A549 (cell line): ENCODE measurements around the gene ENTPD2. TPM values are rescaled to one million over a fixed set of nuclear protein-coding genes. Genes with fewer than 3 reads are reported as not detected.

Source experiments
- ATAC-seq, 2 experiments: fragments of 200-7000 bp in 1 of 2; fragments of >200 bp in 1 of 2; cut with Nextera tagmentation in 1 of 2; cut with Tn5 transposase in 1 of 2; 3 replicates each; pipeline versions ENCODE4 v1.8.0 to v1.9.1; 2018 to 2020; ENCODE audit warnings: mild to moderate bottlenecking in 1 of 2, moderate library complexity in 1 of 2
- CTCF ChIA-PET: fragments of 300-600 bp; sonication (Branson Sonifier 250); formaldehyde crosslinking; extraction: SDS; loops from one replicate; lab custom pipeline; 2021; ENCODE audit warnings: antibody characterized with exemption, inconsistent platforms; lab: Yijun Ruan, JAX
- POLR2A ChIA-PET: fragments of 350-600 bp; formaldehyde crosslinking; extraction: SDS; loops from one replicate; lab custom pipeline; 2021; ENCODE audit warnings: antibody characterized with exemption, inconsistent platforms; lab: Yijun Ruan, JAX
- DNase-seq, 2 experiments: peaks; one replicate each; pipeline versions ENCODE4 v3.0.0 to v3.0.0-alpha.2; 2011 to 2016; ENCODE audit warnings: low read depth in 1 of 2, low spot score in 1 of 2
- FAIRE-seq: peaks from 2 replicates; lab custom pipeline; 2011; peaks lifted over from hg19 to GRCh38; lab: Jason Lieb, UNC
- H3K27ac ChIP-seq, 2 experiments: fragments of >200 bp; sonication (Bioruptor Twin); formaldehyde crosslinking; 3 replicates each; pipeline ENCODE4 v1.5.1; 2016 to 2017
- H3K4me1 ChIP-seq: fragments of >200 bp; sonication (Bioruptor Twin); formaldehyde crosslinking; 3 replicates; pipeline ENCODE4 v1.6.1; 2016
- H3K4me2 ChIP-seq: fragments of >200 bp; sonication (Bioruptor Twin); formaldehyde crosslinking; 3 replicates; pipeline ENCODE4 v1.6.1; 2016
- H3K4me3 ChIP-seq: fragments of >200 bp; sonication (Bioruptor Twin); formaldehyde crosslinking; 3 replicates; pipeline ENCODE4 v1.5.1; 2016
- H3K9me3 ChIP-seq: fragments of >200 bp; sonication (Bioruptor Twin); formaldehyde crosslinking; 3 replicates; pipeline ENCODE4 v1.6.1; 2016
- BHLHE40 ChIP-seq: IDR thresholded peaks from 2 replicates; pipeline ENCODE4 v1.6.1; 2012; ENCODE audit warnings: low read depth, low read length, inconsistent platforms
- CEBPB ChIP-seq, 2 experiments: fragments of >200 bp in 1 of 2; sonication (Bioruptor Twin) in 1 of 2; formaldehyde crosslinking in 1 of 2; IDR thresholded peaks; 2 replicates each; pipeline ENCODE4 v1.6.1; 2012 to 2016
- ELK1 ChIP-seq: fragments of 150-350 bp; IDR thresholded peaks from 2 replicates; pipeline ENCODE4 v1.6.1; 2014; ENCODE audit warnings: low read depth, mild to moderate bottlenecking, low read length
- EP300 ChIP-seq, 2 experiments: fragments of >200 bp; sonication (Bioruptor Twin); formaldehyde crosslinking; IDR thresholded peaks; 2 replicates in 1 of 2; 3 replicates in 1 of 2; pipeline ENCODE4 v1.6.1; 2016 to 2017
- HDAC2 ChIP-seq: fragments of 200-600 bp; sonication (generic); IDR thresholded peaks from 2 replicates; pipeline ENCODE4 v1.6.1; 2016
- HES2 ChIP-seq: fragments of >200 bp; sonication (Bioruptor Twin); formaldehyde crosslinking; IDR thresholded peaks from 2 replicates; pipeline ENCODE4 v1.6.1; 2016
- KDM1A ChIP-seq: fragments of 200-600 bp; sonication (generic); IDR thresholded peaks from 2 replicates; pipeline ENCODE4 v1.6.1; 2016; ENCODE audit warnings: low read depth, mild to moderate bottlenecking
- KDM5A ChIP-seq: fragments of 200-600 bp; sonication (generic); IDR thresholded peaks from 2 replicates; pipeline ENCODE4 v1.6.1; 2016; ENCODE audit warnings: antibody characterized with exemption, mild to moderate bottlenecking
- MYC ChIP-seq: IDR thresholded peaks from 2 replicates; pipeline ENCODE4 v1.6.1; 2012; ENCODE audit warnings: mild to moderate bottlenecking, inconsistent platforms, low read length, improper control_type of control experiment, borderline replicate concordance
- POLR2A ChIP-seq: IDR thresholded peaks from 2 replicates; pipeline ENCODE4 v1.6.1; 2012; ENCODE audit warnings: mild to moderate bottlenecking, low read length
- RAD21 ChIP-seq, 2 experiments: fragments of >200 bp in 1 of 2; sonication (Bioruptor Twin) in 1 of 2; formaldehyde crosslinking in 1 of 2; IDR thresholded peaks in 1 of 2; conservative IDR thresholded peaks in 1 of 2; 2 replicates in 1 of 2; 3 replicates in 1 of 2; pipeline ENCODE4 v1.6.1; 2012 to 2018; ENCODE audit warnings: inconsistent platforms in 1 of 2
- SMC3 ChIP-seq: fragments of >200 bp; sonication (Bioruptor Twin); formaldehyde crosslinking; IDR thresholded peaks from 3 replicates; pipeline ENCODE4 v1.6.1; 2018; ENCODE audit warnings: inconsistent platforms
- TP53 ChIP-seq: fragments of 250-450 bp; sonication (Bioruptor Pico); IDR thresholded peaks from 2 replicates; pipeline ENCODE4 v1.5.0; 2021; ENCODE audit warnings: mild to moderate bottlenecking, moderate library complexity
- ZC3H11A ChIP-seq: fragments of 450-650 bp; IDR thresholded peaks from 2 replicates; pipeline ENCODE4 v1.6.1; 2014; ENCODE audit warnings: antibody characterized with exemption, mild to moderate bottlenecking
- ZNF302 ChIP-seq: fragments of 250-450 bp; sonication (Bioruptor Pico); IDR thresholded peaks from 2 replicates; pipeline ENCODE4 v1.9.0; 2021; ENCODE audit warnings: inconsistent platforms, mild to moderate bottlenecking, moderate library complexity
- ZSCAN20 ChIP-seq: fragments of 250-450 bp; sonication (Bioruptor Pico); IDR thresholded peaks from 2 replicates; pipeline ENCODE4 v1.8.0; 2022; ENCODE audit warnings: mild to moderate bottlenecking, moderate library complexity
- WGBS: methylation state at CpG from one replicate; pipeline ENCODE4 v1.1.6; 2017; ENCODE audit errors: missing lambda C conversion rate; 5-methylcytosine and 5-hydroxymethylcytosine counted together
- polyA minus RNA-seq: library from RNA; depleted of rRNA, polyadenylated mRNA; stranded (reverse); fragments of >200 nt; gene quantifications from 2 replicates; pipeline ENCODE4 v1.2.3, GENCODE V29; 2011; rRNA and poly(A)+ RNA removed
- polyA plus RNA-seq, 4 experiments: library from polyadenylated mRNA; depleted of rRNA in 3 of 4; stranded (reverse); fragments of >200 nt; fragmentation: RNase III in 1 of 4; extraction: RNeasy Plus Mini Kit Qiagen cat#74134 plus additional on column Dnase treatment in 1 of 4; gene quantifications; 2 replicates in 3 of 4; 3 replicates in 1 of 4; pipeline ENCODE4 v1.2.3, GENCODE V29; 2011 to 2017

ENTPD2 gene
- polyA plus RNA-seq (2011; rRNA removed) (0.75 and 2.3 TPM in 2 replicates), polyA plus RNA-seq (2017; fragmentation: RNase III; extraction: RNeasy Plus Mini Kit Qiagen cat#74134 plus additional on column Dnase treatment) (0.71 to 1.2 TPM (median 1.1 TPM) in 3 replicates), polyA minus RNA-seq (1.4 and 1.9 TPM in 2 replicates)
- 0.65 and 0.83 TPM in 2 replicates for polyA plus RNA-seq (2012; cell fraction: cytosol; rRNA removed)
- 2.2 and 3.4 TPM in 2 replicates for polyA plus RNA-seq (2012; cell fraction: nucleus; rRNA removed)

GRCh38 chr9:137053944-137054931, at the start of gene ENTPD2:
Gene ENTPD2, minus strand, starts transcription at chr9:137054061. Its CDS starts 64 bp downstream, at chr9:137053997.
- Histone ChIP-seq H3K4me1 (peaks cover 56% of the 10 kb centered on the region), H3K4me3 (peak within 1 kb of the TSS; percentile 59), H3K4me2 (peak within 1 kb of the TSS; percentile 99)
- DNase-seq (no peak), ATAC-seq (peak; percentile 8 to 10; a peak in 3 of 6 replicates)
- 86% methylated on average over 24 of the region's 90 CpGs for WGBS
- CTCF ChIA-PET = interaction anchor here (1.1 to 19.2 kb wide), 7 partner anchors 1 to 182 kb away, joined by 3 to 656 read pairs (median 14); partner anchors contain the start of genes ABCA2, ENTPD2, NPDC1 and SAPCD2
- TF ChIP-seq ELK1 (no peak), TP53 (no peak), KDM1A (no peak), EP300 (IDR thresholded peaks at IDR 0.05) (no peak), RAD21 (conservative IDR thresholded peaks at IDR 0.05 in 1 of 2, IDR thresholded peaks at IDR 0.05 in 1 of 2) (no peak)
- TF ChIP-seq, all 56 proteins: peak for 0
- POLR2A ChIA-PET = no interaction called here
- no peak for FAIRE-seq
- no peaks in the 10 kb centered on the region for H3K9me3 ChIP-seq
- H3K27ac ChIP-seq = peak within 1 kb of the TSS; percentile 79 to 88

GRCh38 chr9:137103206-137103999, 49.5 kb upstream of the ENTPD2 start:
- Histone ChIP-seq H3K4me3 (no peak overlapping the region), H3K9me3 (peaks cover 7% of the 10 kb centered on the region), H3K4me1 (no peaks in the 10 kb centered on the region), H3K27ac (no peak overlapping the region), H3K4me2 (no peak overlapping the region)
- TF ChIP-seq ZSCAN20 (no peak), HES2 (no peak), CEBPB (IDR thresholded peaks at IDR 0.05) (no peak), BHLHE40 (no peak), MYC (no peak), ZC3H11A (no peak), POLR2A (no peak), EP300 (IDR thresholded peaks at IDR 0.05) (no peak), SMC3 (no peak), ZNF302 (CRISPR knock-in tag) (no peak)
- CTCF ChIA-PET = interaction anchor here (0.6 to 2.5 kb wide), 2 partner anchors 36 to 187 kb away, joined by 4 to 11 read pairs; no protein-coding TSS in a partner anchor
- POLR2A ChIA-PET = interaction anchor here (0.7 to 1.6 kb wide), 2 partner anchors 17 to 68 kb away, joined by 4 read pairs; partner anchors contain the start of gene MAN1B1
- ATAC-seq (no peak), FAIRE-seq (no peak), DNase-seq (no peak)
- WGBS = 91% methylated on average over 37 of the region's 37 CpGs

GRCh38 chr9:137099231-137099630, 45.4 kb upstream of the ENTPD2 start:
- Histone ChIP-seq H3K4me2 (no peak overlapping the region), H3K4me3 (no peak overlapping the region), H3K27ac (no peak overlapping the region), H3K4me1 (no peaks in the 10 kb centered on the region), H3K9me3 (peaks cover 7% of the 10 kb centered on the region)
- TF ChIP-seq HDAC2 (no peak), EP300 (IDR thresholded peaks at IDR 0.05) (no peak), CEBPB (IDR thresholded peaks at IDR 0.05) (no peak), KDM5A (no peak), MYC (no peak)
- POLR2A ChIA-PET = interaction anchor here (0.6 kb wide), 1 partner anchor 14 kb away, joined by 6 read pairs; no protein-coding TSS in a partner anchor
- FAIRE-seq = no peak
- ATAC-seq = no peak; a peak in 1 of 6 replicates
- CTCF ChIA-PET = interaction anchor here (1.0 to 3.1 kb wide), 2 partner anchors 10 to 52 kb away, joined by 3 to 9 read pairs; no protein-coding TSS in a partner anchor
- no peak for DNase-seq
- WGBS = 84% methylated on average over 14 of the region's 14 CpGs
